GM12864 (cell line): ENCODE results near the gene DCUN1D2.

Experiments
- DNase-seq: peaks from one replicate; pipeline ENCODE4 v3.0.0-alpha.2; 2011; ENCODE audit warnings: low read depth
- H3K4me3 ChIP-seq: 2 replicates; pipeline ENCODE4 v1.5.1; 2011; ENCODE audit warnings: mild to moderate bottlenecking, low read depth, low read length, control low read depth
- TF ChIP-seq, protein P1 (sequence below): IDR thresholded peaks from 2 replicates; pipeline ENCODE4 v1.5.1; 2011; ENCODE audit warnings: low read depth, mild to moderate bottlenecking, moderate library complexity, low read length, control low read depth, inconsistent platforms; ENCODE audit errors: missing control alignments

Gene DCUN1D2

DNA sequence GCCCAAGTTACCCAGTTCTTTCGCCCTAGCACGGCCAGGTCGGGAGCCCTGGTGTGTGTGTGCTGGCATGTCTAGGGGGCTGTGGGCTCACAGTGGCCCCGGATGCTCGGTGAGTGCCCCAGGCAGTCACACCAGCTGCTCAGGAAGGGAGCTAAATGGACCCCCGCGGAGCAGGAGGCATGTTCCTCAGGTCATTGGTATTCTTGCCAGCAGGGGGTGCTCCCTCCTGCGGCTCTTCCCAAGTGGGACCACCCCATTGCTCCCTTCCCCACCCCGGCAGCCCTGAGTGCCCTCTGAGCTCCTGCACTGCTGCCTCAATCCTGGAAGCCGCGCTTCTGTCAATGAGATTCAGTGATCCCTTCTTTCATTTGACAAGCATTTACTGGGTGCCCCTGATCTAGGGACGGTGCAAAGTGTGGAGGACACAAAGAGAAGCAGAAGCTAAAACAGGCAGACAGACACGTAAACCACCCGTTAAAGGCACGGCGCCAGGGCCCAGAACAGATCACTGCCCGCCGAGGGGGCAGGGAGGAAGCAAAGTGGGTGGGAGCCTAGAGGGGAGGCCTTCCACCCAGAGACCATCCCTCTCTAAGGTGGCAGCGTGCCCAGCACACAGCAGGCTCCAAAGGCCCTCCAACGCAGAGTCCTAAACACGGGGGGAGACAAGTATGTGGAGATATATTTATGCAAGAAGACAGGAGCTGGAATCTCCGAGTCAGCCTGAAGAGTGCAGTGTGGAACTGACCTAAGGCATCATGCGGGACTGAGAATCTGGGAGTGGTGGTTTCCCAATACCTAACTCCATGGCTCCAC, 32.1 kb downstream of the DCUN1D2 start:
- no peak overlapping the region for H3K4me3 ChIP-seq
- TF ChIP-seq, protein P1, sequence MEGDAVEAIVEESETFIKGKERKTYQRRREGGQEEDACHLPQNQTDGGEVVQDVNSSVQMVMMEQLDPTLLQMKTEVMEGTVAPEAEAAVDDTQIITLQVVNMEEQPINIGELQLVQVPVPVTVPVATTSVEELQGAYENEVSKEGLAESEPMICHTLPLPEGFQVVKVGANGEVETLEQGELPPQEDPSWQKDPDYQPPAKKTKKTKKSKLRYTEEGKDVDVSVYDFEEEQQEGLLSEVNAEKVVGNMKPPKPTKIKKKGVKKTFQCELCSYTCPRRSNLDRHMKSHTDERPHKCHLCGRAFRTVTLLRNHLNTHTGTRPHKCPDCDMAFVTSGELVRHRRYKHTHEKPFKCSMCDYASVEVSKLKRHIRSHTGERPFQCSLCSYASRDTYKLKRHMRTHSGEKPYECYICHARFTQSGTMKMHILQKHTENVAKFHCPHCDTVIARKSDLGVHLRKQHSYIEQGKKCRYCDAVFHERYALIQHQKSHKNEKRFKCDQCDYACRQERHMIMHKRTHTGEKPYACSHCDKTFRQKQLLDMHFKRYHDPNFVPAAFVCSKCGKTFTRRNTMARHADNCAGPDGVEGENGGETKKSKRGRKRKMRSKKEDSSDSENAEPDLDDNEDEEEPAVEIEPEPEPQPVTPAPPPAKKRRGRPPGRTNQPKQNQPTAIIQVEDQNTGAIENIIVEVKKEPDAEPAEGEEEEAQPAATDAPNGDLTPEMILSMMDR, result peak; percentile 46
- no peak for DNase-seq

DNA sequence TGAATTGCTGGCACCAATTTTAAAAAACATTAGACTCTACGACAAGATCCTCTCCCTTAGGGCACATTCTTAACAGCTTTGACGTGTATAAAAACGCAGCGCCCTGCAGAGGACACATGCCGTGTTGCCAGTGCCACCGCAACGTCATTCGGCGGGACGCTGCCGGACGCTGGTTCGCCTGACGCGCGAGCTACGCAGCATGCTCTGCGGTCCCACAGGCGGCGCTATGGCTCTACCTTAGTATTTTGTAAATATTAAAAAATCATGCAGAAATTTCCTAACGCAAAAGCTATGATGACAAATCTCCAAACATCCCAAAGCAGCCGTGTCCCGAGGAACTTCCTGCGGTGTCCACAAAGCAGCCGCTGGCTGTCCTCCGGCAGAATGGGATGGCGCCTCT, 33.0 kb downstream of the DCUN1D2 start:
- no peak for DNase-seq
- H3K4me3 ChIP-seq, result no peak overlapping the region
- TF ChIP-seq, protein P1, result no peak

DNA sequence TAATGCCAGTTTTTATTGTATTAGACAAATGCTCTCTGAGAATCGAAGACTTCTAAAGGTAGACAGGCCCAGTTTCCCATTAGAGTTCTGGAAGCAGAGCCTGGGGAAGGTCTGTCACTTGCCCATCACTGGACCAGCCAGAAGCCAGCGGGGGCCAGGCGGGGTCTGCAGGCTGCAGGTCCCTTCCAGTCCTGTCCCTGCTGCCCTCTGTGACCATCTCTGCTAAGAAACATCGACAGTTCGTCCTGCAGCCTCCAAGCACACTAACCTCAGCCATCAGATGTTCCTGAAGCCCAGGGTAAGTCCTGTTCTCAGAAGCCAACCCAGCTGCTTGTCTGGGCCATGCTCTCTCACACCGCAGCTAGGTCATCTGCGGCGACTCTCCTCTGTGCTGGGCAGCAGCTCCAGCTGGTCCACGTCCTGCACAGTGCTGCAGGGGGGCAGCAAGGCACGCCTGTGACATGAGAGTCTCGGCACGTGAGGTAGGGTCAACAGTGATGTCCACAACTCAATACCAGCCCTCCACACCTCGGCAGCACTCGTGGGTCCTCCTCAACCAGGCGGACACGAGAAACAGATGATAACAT, 34.3 kb downstream of the DCUN1D2 start:
- DNase-seq, result no peak
- no peak overlapping the region for H3K4me3 ChIP-seq
- TF ChIP-seq, protein P1, result no peak

DNA sequence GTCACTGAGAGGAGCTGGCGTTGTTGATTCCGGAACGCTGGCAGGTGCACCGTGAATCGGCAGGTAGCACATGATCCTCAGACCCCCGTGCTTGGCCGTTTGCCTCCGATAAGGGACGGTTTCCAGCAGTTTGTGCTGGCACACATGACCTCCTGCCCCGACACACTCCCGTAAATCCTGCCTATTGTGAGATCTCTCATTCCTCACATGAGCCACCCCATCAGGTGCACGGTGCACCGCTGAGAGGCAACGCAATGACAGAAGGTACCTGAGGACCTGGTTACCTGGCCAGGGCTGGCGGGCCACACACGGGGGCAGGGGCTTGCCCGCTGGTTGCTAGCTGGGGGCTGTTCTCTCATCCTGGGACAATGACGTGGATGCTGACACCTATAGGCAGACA, 35.1 kb downstream of the DCUN1D2 start:
- no peak for DNase-seq
- TF ChIP-seq, protein P1, result no peak
- no peak overlapping the region for H3K4me3 ChIP-seq

DNA sequence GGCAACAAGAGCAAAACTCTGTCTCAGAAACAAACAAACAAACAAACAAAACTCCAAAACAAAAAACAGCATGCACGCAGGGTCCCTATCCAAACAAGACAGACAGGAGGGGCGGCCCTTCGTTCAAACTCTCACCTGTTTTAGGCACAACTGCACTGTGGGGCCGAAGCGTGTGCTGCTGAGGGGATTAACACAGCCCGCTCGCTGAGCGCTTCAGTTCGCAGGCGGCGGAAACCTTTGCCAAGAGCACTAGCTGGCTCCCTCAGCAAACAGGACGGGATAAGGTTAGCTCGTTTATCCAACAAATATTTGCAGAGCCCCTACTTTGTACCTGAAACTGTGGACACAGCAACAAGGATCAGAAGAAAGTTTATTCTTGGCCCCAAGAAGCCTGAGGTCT, 35.6 kb downstream of the DCUN1D2 start:
- no peak for DNase-seq
- TF ChIP-seq, protein P1, result no peak
- no peak overlapping the region for H3K4me3 ChIP-seq

DNA sequence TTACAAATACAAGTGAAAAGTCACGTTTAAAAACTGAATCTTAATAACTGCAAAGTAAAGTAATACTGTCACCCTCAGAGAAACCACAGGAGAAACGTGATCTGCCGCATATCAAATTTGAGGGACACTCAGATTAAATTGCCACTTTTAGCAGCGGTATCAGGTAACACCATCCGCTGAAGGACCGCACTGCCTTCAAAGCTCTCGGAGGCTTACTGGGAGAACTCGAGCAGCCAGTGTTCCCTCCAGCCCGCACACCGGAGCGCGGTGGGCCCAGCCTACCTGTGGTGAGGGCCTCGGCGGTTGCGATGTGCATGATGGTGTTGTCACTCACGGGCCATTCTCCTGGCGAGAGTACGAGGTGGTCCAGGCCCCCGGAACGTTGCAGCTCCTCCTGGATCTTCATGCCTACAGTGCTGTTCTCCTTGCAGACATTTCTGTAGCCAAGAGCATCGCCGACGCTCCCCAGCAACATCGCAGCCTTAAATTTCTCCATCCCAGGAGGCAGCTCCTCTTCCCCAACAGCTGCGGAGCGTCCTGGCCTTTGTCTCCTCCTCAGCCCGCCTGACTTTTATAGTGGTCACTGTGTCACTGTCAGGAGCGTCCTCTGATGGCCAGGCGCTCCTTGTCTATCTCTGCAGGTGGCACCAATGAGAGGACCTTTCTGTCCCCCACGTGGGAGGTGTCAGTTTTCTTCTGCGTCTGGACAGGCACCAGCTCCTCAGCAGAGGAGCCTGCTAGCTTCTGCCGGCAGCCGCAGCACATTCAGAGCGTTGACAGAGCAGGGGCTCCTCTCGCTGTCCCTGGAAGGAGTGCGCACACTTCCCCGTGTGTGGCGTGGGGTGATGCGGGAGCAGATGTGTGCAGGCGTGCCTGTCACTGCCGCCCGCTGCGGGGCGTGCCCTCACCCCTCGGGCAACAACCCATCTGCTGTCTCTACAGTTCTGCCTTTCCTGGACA, 37.3 kb downstream of the DCUN1D2 start, which contains the start of gene ADPRHL1:
ADPRHL1 (minus strand) TSS at position 547 of the 960 bp plus-strand sequence; CDS start at position 496, 51 bp downstream.
- H3K4me3 ChIP-seq, result no peak within 1 kb of the TSS
- TF ChIP-seq, protein P1, result no peak
- DNase-seq, result no peak
